ENCODE data around the gene NRG3.

- TF ChIP-seq CTCF (conservative IDR thresholded peaks at IDR 0.05 in 1 of 2, IDR thresholded peaks at IDR 0.05 in 1 of 2; ENCODE audit: low read depth in 1 of 2, low read length in 2 of 2) (no peak), EZH2 (IDR thresholded peaks at IDR 0.05; ENCODE audit: low read length, missing control alignments) (no peak)
Measured at GRCh38 chr10:82554381-82554780, 679.4 kb downstream of the NRG3 start.

All from fibroblast of lung (primary cell).